GM18907 (cell line): ENCODE results near the gene C1QTNF8.

Experiments
- ATAC-seq: cut with Tn5 transposase; IDR thresholded peaks from one replicate; pipeline ENCODE4 v1.9.1; 2021; ENCODE audit warnings: mild to moderate bottlenecking, moderate library complexity; ENCODE audit not compliant: unreplicated experiment

Gene C1QTNF8

DNA sequence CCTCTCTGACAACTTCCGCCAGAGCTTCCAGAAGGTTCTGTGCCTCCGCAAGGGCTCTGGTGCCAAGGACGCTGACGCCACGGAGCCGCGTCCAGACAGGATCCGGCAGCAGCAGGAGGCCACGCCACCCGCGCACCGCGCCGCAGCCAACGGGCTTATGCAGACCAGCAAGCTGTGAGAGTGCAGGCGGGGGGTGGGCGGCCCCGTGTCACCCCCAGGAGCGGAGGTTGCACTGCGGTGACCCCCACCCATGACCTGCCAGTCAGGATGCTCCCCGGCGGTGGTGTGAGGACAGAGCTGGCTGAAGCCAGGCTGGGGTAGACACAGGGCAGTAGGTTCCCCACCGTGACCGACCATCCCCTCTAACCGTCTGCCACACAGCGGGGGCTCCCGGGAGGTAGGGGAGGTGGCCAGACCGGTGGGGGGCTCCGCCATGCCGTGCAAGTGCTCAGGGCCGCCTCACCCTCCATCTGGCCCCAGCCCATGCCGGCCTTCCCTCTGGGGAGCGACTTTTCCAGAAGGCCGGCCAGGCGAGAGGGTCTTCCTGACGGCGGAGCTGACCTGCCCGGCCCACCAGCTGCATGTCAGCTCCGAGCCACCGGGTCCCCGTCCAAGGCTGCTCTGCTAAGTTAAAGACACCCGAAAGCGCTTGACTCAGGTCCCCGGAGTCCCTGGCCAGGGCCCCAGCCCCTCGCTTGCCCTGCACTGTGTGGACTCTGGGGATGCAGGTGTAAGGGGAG, 16.1 kb downstream of the C1QTNF8 start:
- no peak for ATAC-seq

- no peak for ATAC-seq
These were observed 16.7 kb downstream of the C1QTNF8 start for GRCh38 chr16:1079341-1079740.

- no peak for ATAC-seq
These were observed 17.4 kb downstream of the C1QTNF8 start for GRCh38 chr16:1078579-1079021.

- ATAC-seq, result no peak
These were observed 18.0 kb downstream of the C1QTNF8 start for GRCh38 chr16:1077877-1078578.

DNA sequence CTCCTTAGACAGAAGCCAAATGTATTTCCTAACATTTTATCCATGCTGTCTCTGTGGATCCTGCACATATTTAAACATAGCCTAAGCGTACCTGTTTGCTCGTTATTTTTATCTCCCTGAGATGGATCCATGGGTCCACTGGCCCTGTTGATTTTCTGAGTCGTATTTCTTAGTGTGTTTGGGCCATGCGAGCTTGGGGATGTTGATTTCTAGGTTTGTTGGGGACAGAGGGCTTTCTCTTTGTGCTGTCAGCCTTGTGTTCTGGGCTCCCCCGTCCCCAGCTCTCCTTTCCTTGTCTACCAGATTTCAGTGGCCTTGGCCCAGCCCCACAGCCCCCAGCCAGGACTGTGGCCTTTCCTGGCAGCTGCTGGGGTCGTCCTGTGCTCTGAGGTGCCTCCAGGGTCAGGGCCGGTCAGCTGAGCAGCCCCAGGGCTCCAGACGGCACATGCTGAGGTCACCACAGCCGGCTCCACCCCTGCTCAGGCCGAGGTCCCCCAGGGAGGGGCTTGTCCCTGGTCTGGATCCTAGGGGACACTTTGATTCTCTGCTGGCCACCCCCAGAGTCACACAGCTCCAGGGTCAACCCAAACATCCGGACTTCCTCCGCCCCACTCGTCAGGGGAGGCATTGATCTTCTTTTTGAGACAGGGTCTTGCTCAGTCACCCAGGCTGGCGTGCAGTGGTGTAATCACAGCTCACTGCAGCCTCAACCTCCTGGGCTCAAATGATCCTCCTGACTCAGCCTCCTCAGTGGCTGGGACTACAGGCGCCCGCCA, 19.1 kb downstream of the C1QTNF8 start:
- ATAC-seq, result no peak

DNA sequence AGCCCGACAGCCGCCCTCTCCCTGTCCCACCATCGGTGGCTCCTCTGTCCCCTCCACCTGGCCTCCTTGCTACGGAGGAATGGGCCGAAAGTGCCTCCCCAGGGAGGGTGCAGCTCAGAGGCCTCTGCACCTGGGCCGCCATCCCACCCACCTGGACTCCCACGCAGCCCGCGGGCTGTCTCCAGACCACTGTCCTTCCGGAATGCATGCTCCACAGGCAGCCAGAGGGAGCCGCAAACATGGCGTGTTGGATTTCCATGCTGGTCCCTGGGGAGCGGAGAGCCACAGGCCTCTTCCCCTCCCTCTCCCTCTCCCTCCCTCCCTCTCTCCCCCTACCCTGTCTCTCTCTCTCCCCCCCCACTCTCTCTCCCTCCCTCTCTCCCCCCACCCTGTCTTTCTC, 20.5 kb downstream of the C1QTNF8 start:
- no peak for ATAC-seq

DNA sequence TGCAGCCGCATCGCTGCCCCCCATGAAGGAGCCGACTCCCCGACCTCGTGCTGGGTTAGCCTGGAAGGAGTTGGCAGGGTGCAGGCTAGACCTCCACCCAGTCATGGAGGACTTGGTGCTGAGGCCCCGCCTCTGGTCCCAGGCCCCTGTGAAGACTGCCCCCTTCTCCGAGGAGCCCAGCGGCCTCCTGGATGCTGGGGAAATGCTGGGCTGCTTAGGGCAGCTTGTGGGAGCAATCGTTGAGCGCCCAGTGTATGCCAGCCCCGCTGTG, 21.7 kb downstream of the C1QTNF8 start:
- no peak for ATAC-seq

- ATAC-seq, result no peak
These were observed 22.3 kb downstream of the C1QTNF8 start for GRCh38 chr16:1073566-1074378.

DNA sequence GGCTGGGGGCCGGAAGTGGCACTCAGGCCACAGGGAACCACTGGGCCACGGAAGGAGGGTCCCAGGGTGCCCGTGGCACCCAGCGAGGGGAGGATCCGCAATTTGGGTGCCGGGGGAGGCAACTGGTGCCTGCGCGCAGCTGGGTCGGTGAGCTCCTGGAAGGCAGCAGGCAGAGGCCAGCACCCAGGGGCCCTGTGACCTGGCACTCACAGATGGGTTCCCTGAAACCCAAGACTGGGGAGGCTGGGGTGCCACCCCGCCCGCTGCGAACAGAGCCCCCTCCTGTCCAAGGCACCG, 22.8 kb downstream of the C1QTNF8 start:
- ATAC-seq, result no peak

- ATAC-seq, result no peak
These were observed 23.4 kb downstream of the C1QTNF8 start, which contains the start of gene SSTR5 for GRCh38 chr16:1072526-1073261. Gene SSTR5, plus strand, starts transcription at chr16:1072747. Its CDS starts 6,122 bp downstream, at chr16:1078869.

- ATAC-seq, result no peak
These were observed 24.4 kb downstream of the C1QTNF8 start for GRCh38 chr16:1071561-1072225.

DNA sequence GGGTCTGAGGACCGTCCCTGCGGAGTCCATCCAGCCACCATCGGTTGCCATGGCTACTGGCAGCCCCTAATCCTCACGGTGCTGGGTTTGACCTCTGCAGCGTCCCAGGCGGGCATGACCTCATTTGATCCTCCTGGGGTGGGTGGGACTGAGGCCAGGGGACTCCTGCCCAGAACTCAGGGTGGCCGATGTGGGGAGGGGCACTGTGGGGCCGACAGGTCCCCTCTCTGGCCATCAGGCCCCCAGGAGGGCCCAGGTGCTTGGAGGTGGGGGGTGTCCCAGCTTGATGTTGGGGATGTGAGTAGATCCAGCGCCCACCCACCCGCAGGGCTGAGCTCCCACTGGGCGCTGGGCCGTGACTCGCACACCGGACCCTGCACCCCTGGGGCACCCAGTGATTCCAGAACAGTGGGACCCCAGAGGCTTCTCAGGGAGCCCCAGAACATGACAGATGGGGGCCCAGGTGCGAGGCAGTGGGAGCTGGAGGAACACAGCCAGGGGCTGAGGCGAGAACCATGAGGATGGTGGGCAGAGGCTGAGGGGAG, 25.1 kb downstream of the C1QTNF8 start:
- ATAC-seq, result no peak

- ATAC-seq, result no peak
These were observed 25.8 kb downstream of the C1QTNF8 start for GRCh38 chr16:1070084-1070863.

GRCh38 chr16:1069154-1069553, 26.9 kb downstream of the C1QTNF8 start:
- no peak for ATAC-seq

DNA sequence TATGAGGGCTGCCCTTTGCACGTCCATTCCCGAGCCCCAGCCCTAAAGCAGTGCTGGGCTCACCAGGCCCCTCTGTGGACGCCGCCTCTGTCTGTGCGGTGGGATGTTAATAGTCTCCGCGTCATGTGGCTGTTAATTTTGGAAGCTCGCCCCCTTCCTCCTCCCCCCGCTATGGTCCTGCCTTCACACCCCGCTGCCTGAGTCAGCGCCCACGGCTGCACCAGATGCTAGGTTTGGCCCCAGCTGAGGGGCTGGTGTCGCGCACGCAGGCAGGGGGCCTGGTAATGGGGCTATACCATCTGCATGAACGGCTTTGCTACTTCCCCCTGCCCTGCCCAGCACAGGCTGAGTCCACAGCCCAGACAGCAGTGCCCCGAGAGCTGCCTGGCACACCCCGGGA, 27.6 kb downstream of the C1QTNF8 start:
- ATAC-seq, result no peak

DNA sequence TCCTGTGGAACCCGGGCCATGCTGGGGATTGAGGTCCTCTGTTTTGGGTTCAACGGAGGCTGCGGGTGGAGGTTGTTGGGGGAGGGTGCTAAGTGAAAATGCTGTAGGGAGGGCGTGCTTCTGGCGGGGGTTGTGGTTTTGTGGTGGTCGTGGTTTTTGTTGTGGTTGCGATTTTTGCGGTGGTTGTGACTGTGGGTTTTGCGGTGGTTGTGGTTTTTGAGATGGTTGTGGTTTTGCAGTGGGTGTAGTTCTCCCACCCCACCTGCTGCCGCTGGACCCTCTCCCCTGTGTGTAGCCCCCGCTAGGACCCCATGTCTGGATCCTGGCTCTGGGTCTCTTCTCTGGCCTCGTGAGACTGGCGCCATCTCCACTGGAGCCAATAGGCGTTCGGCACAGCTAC, 28.4 kb downstream of the C1QTNF8 start:
- ATAC-seq, result no peak

DNA sequence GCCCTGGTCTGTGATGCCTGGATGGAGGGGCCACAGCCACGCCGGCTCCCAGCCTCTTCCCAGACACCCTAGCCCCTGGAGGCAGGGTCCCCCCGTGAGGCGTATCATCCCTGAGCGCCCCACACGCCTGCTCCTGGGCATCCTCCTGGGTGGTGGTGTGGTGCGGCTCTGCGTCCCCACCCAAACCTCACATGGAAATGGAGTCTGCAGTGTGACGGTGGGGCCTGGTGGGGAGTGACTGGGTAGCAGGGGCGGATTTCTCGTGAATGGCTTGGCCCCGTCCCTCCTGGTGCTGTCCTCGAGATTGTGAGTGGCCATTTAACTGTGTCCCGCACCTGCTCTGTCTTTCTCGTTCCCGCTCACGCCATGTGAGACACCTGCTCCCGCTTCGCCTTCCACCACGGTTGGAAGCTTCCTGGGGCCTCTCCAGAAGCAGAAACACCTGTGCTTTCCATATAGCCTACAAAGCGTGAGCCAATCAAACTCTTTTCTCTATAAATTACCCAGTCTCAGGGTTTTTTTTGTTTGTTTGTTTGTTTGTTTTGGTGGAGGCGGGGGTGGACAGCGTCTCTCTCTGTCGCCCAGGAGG, 29.4 kb downstream of the C1QTNF8 start:
- no peak for ATAC-seq

- no peak for ATAC-seq
These were observed 30.4 kb downstream of the C1QTNF8 start for GRCh38 chr16:1065469-1066128.
